PC-3 (cell line): ENCODE data around the gene PPM1E. TPM values are rescaled to one million over a fixed set of nuclear protein-coding genes. Genes with fewer than 3 reads are reported as not detected.
"Not testable (repeated sequence)": the region's sequence is repeated elsewhere in the genome, so short reads cannot be mapped to it uniquely, and the experiment has no call there.

ENCODE experiments used
- ATAC-seq: fragments of 200-7000 bp; cut with Tn5 transposase; 2 replicates; pipeline ENCODE4 v1.9.1; 2020; ENCODE audit warnings: mild to moderate bottlenecking, moderate library complexity
- BruUV-seq: library from RNA; stranded (reverse); fragments of 400-500 nt; replicated peaks from 2 replicates; lab custom pipeline; 2021; lab: Mats Ljungman, UMichigan
- CTCF ChIA-PET: fragments of 300-600 bp; sonication (Branson Sonifier 250); formaldehyde crosslinking; loops from one replicate; lab custom pipeline; 2022; ENCODE audit warnings: antibody characterized with exemption; lab: Charles Lee
- POLR2A ChIA-PET: fragments of 300-600 bp; sonication (Branson Sonifier 250); formaldehyde crosslinking; loops from one replicate; lab custom pipeline; 2022; ENCODE audit warnings: antibody characterized with exemption; ENCODE audit not compliant: unreplicated experiment; lab: Charles Lee
- DNase-seq: peaks from one replicate; pipeline ENCODE4 v3.0.0-alpha.2; 2015
- H2AFZ ChIP-seq: fragments of 300-600 bp; sonication (generic); 2 replicates; pipeline ENCODE4 v1.6.0; 2016; ENCODE audit warnings: antibody characterized with exemption, low read length
- H3F3A ChIP-seq: fragments of 300-600 bp; sonication (generic); one replicate; pipeline ENCODE4 v1.6.0; 2017; ENCODE audit warnings: antibody characterized with exemption, low read length, control low read depth, mild to moderate bottlenecking; ENCODE audit not compliant: unreplicated experiment
- H3K27ac ChIP-seq: fragments of 300-600 bp; sonication (generic); 2 replicates; pipeline ENCODE4 v1.5.1; 2016; ENCODE audit warnings: mild to moderate bottlenecking, low read length
- H3K27me3 ChIP-seq: fragments of 300-600 bp; sonication (generic); 2 replicates; pipeline ENCODE4 v1.6.1; 2016; ENCODE audit warnings: low read length, mixed read lengths
- H3K36me3 ChIP-seq: fragments of 300-600 bp; sonication (generic); 2 replicates; pipeline ENCODE4 v1.6.1; 2016; ENCODE audit warnings: low read depth, mixed run types, low read length, mixed read lengths
- H3K4me1 ChIP-seq: fragments of 300-600 bp; sonication (generic); 2 replicates; pipeline ENCODE4 v1.5.1; 2016; ENCODE audit warnings: low read length; ENCODE audit not compliant: insufficient read depth
- H3K4me2 ChIP-seq: fragments of 300-600 bp; sonication (generic); 2 replicates; pipeline ENCODE4 v1.6.0; 2016; ENCODE audit warnings: low read length
- H3K4me3 ChIP-seq: fragments of 300-600 bp; sonication (generic); 2 replicates; pipeline ENCODE4 v1.5.1; 2016; ENCODE audit warnings: mild to moderate bottlenecking, low read length, mixed read lengths
- H3K79me2 ChIP-seq: fragments of 300-600 bp; sonication (generic); 2 replicates; pipeline ENCODE4 v1.6.1; 2017; ENCODE audit warnings: low read length, mixed read lengths
- H3K9ac ChIP-seq: fragments of 300-600 bp; sonication (generic); 2 replicates; pipeline ENCODE4 v1.6.0; 2016; ENCODE audit warnings: mild to moderate bottlenecking, low read length
- H3K9me2 ChIP-seq: fragments of 300-600 bp; sonication (generic); replicated peaks from 2 replicates; pipeline ENCODE4 v1.6.1; 2016; ENCODE audit warnings: mixed run types, low read length, mixed read lengths
- H3K9me3 ChIP-seq: fragments of 300-600 bp; sonication (generic); 2 replicates; pipeline ENCODE4 v1.6.1; 2016; ENCODE audit warnings: low read length, mixed read lengths
- H4K20me1 ChIP-seq: fragments of 300-600 bp; sonication (generic); 2 replicates; pipeline ENCODE4 v1.6.1; 2016; ENCODE audit warnings: low read length, mixed read lengths
- EZH2 ChIP-seq: fragments of 300-600 bp; sonication (generic); IDR thresholded peaks from one replicate; pipeline ENCODE4 v1.6.1; 2017; ENCODE audit warnings: antibody characterized with exemption, mild to moderate bottlenecking, low read length; ENCODE audit not compliant: unreplicated experiment
- EZH2phosphoT487 ChIP-seq: fragments of 300-600 bp; sonication (generic); IDR thresholded peaks from 2 replicates; pipeline ENCODE4 v1.6.1; 2018; ENCODE audit warnings: mild to moderate bottlenecking, antibody characterized with exemption, low read length, borderline replicate concordance
- intact Hi-C: fragments of 100-400 bp; cut with micrococcal nuclease; formaldehyde crosslinking; loops from 2 replicates; pipeline ENCODE4 v1.9.0; 2023
- total RNA-seq: library from RNA; depleted of rRNA; stranded (reverse); fragments of >200 nt; gene quantifications from 2 replicates; pipeline ENCODE4 v1.2.3, GENCODE V29; 2014
- TF ChIP-seq, protein P1 (sequence below): fragments of 300-600 bp; sonication (generic); conservative IDR thresholded peaks from 2 replicates; pipeline ENCODE4 v1.5.1; 2017; ENCODE audit warnings: antibody characterized with exemption, low read depth, mild to moderate bottlenecking, low read length

The PPM1E gene
- total RNA-seq, 1 experiment from 2014 or later: not detected

DNA sequence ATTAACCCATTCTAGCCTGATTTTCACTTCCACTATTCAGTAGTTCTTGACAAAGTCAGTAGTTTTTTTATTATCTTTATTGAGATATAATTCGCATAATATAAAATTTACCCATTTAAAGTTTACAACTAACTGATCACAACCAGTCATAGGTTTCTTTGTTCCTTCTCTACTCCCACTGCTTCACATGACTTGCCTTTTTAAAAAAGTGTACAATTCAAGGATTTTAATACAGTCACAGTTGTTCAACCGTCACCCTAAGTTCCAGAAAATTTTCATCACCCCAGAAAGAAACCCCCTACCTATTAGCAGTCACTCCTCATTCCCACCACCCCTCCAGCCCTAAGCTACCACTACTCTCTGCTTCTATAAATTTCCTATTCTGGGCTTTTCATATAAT lies 188.5 kb downstream of the PPM1E start:
- BruUV-seq: no TSS peak
- H3K4me1 ChIP-seq: no peaks in the 10 kb centered on the region
- no peaks in the 10 kb centered on the region for H4K20me1 ChIP-seq
- no peaks in the 10 kb centered on the region for H3K9me2 ChIP-seq
- TF ChIP-seq EZH2: no peak
- TF ChIP-seq, protein P1, sequence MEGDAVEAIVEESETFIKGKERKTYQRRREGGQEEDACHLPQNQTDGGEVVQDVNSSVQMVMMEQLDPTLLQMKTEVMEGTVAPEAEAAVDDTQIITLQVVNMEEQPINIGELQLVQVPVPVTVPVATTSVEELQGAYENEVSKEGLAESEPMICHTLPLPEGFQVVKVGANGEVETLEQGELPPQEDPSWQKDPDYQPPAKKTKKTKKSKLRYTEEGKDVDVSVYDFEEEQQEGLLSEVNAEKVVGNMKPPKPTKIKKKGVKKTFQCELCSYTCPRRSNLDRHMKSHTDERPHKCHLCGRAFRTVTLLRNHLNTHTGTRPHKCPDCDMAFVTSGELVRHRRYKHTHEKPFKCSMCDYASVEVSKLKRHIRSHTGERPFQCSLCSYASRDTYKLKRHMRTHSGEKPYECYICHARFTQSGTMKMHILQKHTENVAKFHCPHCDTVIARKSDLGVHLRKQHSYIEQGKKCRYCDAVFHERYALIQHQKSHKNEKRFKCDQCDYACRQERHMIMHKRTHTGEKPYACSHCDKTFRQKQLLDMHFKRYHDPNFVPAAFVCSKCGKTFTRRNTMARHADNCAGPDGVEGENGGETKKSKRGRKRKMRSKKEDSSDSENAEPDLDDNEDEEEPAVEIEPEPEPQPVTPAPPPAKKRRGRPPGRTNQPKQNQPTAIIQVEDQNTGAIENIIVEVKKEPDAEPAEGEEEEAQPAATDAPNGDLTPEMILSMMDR: no peak
- TF ChIP-seq EZH2phosphoT487: no peak
- H3F3A ChIP-seq: no peaks in the 10 kb centered on the region
- no peaks in the 10 kb centered on the region for H3K79me2 ChIP-seq
- H3K27ac ChIP-seq: no peak overlapping the region
- intact Hi-C loops: no loop called here
- POLR2A ChIA-PET: no interaction called here
- DNase-seq: no peak
- CTCF ChIA-PET: interaction anchor here (0.7 kb wide), 1 partner anchor 13 kb away, joined by 6 read pairs; no protein-coding TSS in a partner anchor
- no peak overlapping the region for H3K9ac ChIP-seq
- no peak for ATAC-seq
- no peak overlapping the region for H3K4me3 ChIP-seq
- no peak overlapping the region for H2AFZ ChIP-seq
- no peaks in the 10 kb centered on the region for H3K36me3 ChIP-seq
- H3K27me3 ChIP-seq: 0 out of 2 replicates have a peak, but pooled peaks cover 7% of the 10 kb centered on the region
- no peaks in the 10 kb centered on the region for H3K9me3 ChIP-seq
- H3K4me2 ChIP-seq: no peak overlapping the region

DNA sequence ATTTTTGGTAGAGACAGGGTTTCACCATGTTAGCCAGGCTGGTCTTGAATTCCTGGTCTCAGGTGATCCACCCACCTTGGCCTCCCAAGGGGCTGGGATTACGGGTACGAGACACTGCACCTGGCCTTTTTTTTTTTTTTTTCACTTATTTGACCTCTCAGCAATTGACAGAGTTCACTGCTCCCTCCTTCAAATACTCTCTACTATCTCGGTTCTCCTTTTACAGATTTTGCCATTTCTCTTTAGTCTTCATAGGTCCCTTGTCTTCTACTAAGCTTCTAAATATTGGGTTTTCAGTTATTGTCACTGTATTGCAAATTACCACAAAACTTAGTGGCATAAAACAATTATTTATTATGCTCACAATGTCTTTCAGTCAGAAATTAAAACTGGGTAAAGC lies 191.8 kb downstream of the PPM1E start:
- no peak for ATAC-seq

DNA sequence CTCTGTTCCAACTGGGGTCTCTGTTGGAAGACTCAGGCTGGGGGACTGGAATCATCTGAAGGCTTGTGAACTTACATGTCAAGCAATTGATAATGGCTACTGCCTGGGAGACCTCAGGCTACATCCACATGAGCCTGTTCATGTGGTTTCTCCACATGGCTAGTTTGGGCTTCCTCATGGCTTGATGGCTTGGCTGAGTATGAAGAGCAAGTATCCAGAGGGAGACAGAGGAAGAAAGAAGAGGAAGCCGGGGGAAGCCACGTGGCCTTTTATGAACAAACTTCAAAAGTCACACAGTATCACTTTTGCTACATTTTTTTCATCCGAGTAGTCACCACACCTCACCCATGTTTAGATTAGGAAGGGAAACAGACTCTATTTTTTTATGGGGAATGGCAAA lies 192.2 kb downstream of the PPM1E start:
- Histone ChIP-seq H3K9me3 (0 out of 2 replicates have a peak, but pooled peaks cover 8% of the 10 kb centered on the region), H3K4me2 (no peak overlapping the region), H4K20me1 (no peaks in the 10 kb centered on the region), H3K9ac (no peak overlapping the region), H3K4me3 (no peak overlapping the region), H3F3A (no peaks in the 10 kb centered on the region), H3K36me3 (no peaks in the 10 kb centered on the region), H3K4me1 (no peaks in the 10 kb centered on the region), H3K79me2 (no peaks in the 10 kb centered on the region), H3K9me2 (no peaks in the 10 kb centered on the region), H3K27ac (no peak overlapping the region), H2AFZ (no peak overlapping the region), H3K27me3 (no peaks in the 10 kb centered on the region)
- BruUV-seq: no TSS peak
- POLR2A ChIA-PET: no interaction called here
- ATAC-seq (no peak), DNase-seq (no peak)
- CTCF ChIA-PET: no interaction called here
- TF ChIP-seq, protein P1: no peak
- no peak for TF ChIP-seq EZH2phosphoT487
- no peak for TF ChIP-seq EZH2
- intact Hi-C loops: no loop called here

More for the DNA sequence above, 191.8 kb downstream of the PPM1E start:
- no peaks in the 10 kb centered on the region for H3K36me3 ChIP-seq
- CTCF ChIA-PET: no interaction called here
- H2AFZ ChIP-seq: no peak overlapping the region
- TF ChIP-seq, protein P1: no peak
- TF ChIP-seq EZH2 (no peak), EZH2phosphoT487 (no peak)
- no peak overlapping the region for H3K4me2 ChIP-seq
- POLR2A ChIA-PET: no interaction called here
- BruUV-seq: no TSS peak
- H3K9me3 ChIP-seq: 0 out of 2 replicates have a peak, but pooled peaks cover 8% of the 10 kb centered on the region
- no peak for DNase-seq
- no peaks in the 10 kb centered on the region for H4K20me1 ChIP-seq
- intact Hi-C loops: no loop called here
- no peaks in the 10 kb centered on the region for H3K4me1 ChIP-seq
- H3K9me2 ChIP-seq: no peaks in the 10 kb centered on the region
- no peak overlapping the region for H3K27ac ChIP-seq
- no peaks in the 10 kb centered on the region for H3F3A ChIP-seq
- H3K27me3 ChIP-seq: no peaks in the 10 kb centered on the region
- no peaks in the 10 kb centered on the region for H3K79me2 ChIP-seq
- H3K4me3 ChIP-seq: no peak overlapping the region
- H3K9ac ChIP-seq: no peak overlapping the region

DNA sequence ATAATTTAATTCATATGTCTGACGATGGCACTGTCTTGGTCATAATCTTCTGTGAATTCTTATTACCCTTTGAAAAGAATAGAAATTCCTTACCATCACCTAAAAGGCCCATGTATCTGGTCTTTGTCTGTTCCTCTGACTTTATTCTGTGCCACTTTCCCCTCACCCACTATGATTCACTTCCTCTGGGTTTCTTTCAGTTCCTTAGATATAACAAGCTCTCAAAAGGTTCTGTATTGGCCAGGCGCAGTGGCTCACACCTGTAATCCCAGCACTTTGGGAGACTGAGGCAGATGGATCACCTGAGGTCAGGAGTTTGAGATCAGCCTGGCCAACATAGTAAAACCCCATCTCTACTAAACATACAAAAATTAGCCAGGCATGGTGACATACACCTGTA lies 198.7 kb downstream of the PPM1E start:
- BruUV-seq, H3K4me3 ChIP-seq, intact Hi-C loops, H3K9ac ChIP-seq, H3K79me2 ChIP-seq, POLR2A ChIA-PET, DNase-seq, H3F3A ChIP-seq, H3K4me1 ChIP-seq, CTCF ChIA-PET, ATAC-seq, H2AFZ ChIP-seq, H3K9me2 ChIP-seq, H4K20me1 ChIP-seq, H3K36me3 ChIP-seq, H3K27me3 ChIP-seq, H3K4me2 ChIP-seq, H3K27ac ChIP-seq, H3K9me3 ChIP-seq: not testable (repeated sequence)
